Activated CD4-positive, alpha-beta T cell treated with anti-CD3 and anti-CD28 coated beads, Interleukin-2, Interleukin-4, amounts not matched to agents 100 ng/mL and 50 ng/mL, durations not matched to agents 16 hours and 8 hours (primary cell): ENCODE results near the gene ZNF593OS.

Experiments
- DNase-seq: peaks from one replicate; pipeline ENCODE4 v3.0.0-alpha.2; 2020; ENCODE audit warnings: low spot score

The ZNF593OS gene

DNA sequence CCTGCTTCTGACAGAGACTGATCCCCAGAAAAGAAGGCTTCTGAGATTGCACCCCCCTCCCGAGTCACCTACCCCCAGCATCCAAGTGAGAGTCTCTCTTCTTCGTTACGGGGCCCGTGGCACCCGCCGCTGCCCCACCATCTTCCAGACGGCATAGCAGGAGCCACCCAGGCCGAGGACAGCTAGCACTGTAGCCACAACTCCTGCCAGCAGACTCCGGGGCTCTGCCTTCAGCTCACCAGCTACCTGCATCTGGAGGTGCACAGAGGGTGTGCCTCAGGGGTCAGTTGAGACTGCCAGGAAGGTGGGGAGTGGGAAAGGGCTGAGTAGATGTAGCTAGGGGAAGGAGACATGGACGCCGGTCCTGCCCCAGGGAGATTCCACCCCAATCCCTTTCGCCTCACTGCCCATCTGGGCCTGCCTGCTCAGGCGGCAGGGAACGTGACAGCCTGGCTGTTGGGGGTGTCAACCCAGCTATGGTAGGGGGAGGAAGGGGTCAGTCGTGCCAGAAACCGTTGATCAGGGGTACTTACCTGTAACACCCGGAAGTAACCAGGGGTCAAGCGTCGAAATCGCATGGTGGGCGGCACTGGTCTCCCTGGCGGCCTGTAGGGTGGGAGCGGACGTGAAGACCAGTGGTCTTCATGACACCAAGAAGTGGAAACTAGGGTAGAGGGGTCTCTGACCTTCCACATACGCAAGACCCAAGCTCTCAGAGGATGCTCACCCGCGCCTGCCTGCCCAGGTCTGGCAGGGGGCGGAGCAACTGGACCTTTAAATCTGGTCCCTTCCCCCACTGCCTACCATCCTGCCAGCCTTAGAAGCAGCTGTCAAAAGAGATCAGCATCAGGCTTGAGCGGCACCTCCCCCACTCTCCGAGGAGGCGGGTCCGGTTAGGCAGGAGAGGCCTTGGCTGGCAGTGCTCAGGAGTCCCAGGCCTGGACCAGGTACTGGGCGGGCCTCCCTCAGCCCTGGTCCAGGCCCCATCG, at the start of gene ZNF593OS:
ZNF593OS (minus strand) TSS at position 749 of the 989 bp plus-strand sequence; CDS start at position 578, 171 bp downstream.
- DNase-seq = no peak

GRCh38 chr1:26221094-26221493, 49.5 kb upstream of the ZNF593OS start:
- DNase-seq = no peak

DNA sequence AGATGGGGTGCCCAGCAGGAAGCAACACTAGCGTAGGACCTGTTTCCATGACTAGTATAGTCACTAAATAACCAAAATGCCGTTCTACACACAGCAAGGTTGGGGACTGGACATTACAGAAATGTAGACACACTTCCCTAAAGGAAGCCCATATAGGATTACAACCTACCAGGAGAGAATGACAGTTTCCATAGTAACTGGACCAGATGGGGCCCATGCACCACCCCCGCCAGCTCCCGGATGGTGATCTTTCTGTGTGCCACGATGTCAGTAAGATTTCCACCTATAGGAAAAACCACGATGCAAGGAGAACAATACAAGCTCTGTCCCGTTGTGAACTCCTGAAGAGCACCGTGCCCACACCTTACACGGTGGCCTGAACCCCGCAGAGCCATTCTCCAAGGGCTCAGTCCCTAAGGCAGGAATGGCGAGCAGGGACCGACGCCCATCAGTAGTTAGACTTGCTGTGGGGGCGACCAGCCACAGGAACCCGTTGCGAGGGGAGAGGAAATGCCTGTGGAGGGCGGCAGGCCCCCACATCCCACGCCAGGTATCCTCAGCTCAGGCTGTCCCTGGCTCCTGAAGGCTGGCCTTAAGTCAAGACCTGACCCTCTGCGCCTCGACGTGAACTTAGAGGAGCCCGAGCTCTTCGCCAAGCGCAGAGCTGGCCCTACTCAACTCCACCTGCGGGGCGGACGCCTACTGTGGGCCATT, 48.7 kb upstream of the ZNF593OS start:
- no peak for DNase-seq

- no peak for DNase-seq
These were observed 47.4 kb upstream of the ZNF593OS start for GRCh38 chr1:26218906-26219494.

- no peak for DNase-seq
These were observed 43.6 kb upstream of the ZNF593OS start for GRCh38 chr1:26215246-26215645.

DNA sequence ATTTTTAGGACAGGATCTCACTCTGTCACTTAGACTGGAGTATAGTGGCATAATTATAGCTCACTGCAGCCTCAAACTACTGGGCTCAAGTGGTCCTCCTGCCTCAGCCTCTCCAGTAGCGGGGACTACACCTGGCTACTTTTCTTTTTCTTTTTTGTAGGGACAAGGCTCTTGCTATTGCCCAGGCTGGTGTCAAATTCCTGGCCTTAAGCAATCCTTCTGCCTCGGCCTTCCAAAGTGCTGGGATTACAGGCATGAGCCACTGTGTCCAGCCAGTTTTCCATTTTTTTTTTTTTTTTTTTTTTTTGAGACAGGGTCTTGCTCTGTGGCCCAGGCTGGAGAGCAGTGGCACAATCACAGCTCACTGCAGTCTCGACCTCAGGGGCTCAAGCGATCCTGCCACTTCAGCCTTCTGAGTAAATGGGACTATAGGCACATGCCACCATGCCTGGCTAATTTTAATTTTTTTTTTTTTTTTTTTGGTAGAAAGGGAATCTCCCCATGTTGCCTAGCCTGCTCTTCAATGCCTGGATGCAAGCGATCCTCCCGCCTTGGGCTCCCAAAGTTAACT, 41.8 kb upstream of the ZNF593OS start:
- DNase-seq = no peak

- no peak for DNase-seq
These were observed 41.1 kb upstream of the ZNF593OS start for GRCh38 chr1:26212726-26213125.

DNA sequence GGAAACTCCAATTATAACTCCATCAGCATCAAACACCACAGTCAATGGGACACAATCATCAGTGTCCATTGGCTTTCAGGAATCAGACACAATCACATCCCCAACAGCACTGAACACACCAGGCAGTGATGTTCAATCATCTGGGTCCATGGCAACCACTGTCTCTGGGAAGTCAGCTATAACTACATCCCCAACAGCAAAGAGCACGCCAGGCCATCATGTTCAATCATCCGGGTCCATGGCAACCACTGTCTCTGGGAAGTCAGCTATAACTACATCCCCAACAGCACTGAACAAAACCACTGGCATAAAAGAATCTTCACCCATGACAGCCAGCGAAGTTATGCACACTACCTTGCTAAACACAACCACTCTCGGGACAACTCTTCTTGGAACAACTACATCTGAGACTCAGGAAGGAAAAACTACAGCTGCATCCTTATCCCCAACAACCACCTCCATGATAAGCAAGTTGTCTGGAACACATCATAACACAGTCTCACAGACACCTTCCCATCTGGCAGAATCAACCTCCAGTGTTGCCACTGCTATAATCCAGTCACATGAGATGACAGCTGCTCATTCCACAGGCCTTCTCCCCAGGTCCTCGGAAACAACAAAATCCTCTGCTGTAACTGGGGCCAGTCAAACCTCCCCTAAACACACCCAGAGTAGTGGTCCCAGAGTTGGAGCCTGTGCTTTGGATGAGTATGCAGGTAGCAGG, 38.7 kb upstream of the ZNF593OS start:
- DNase-seq = no peak

DNA sequence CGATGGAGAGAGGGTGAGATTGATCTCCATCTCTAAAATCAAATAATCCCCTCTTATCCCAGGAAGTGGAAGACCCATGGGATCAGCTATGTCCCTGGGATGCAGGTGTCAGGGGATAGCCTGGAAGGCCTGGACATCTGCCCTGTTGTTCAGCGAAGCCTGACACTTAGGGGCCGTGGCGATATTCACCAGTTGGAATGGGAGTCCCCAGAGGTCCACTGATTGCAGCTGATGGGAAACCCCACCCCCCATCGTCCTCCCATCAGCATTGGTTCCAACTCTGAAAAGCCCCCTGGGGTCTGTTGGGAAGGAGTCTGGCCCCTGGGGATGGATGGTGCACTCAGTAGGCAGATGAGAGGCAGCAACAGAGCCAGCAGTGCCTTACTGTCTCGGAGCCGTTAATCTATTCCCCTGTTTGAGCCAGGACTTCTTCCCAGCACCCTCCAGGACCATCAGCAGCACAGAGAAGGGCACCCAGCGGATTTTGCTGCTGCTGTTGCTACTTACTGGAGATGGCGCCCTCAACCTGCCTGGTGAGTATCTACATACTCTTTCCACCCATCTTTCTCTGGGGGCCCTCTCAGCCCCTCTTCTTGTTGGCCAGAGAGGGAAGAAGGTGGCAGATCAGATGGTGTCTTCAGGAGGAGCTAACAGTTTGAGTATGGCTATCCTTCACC, 32.1 kb upstream of the ZNF593OS start:
- no peak for DNase-seq

- DNase-seq = no peak
These were observed 28.8 kb upstream of the ZNF593OS start for GRCh38 chr1:26200413-26200812.

DNA sequence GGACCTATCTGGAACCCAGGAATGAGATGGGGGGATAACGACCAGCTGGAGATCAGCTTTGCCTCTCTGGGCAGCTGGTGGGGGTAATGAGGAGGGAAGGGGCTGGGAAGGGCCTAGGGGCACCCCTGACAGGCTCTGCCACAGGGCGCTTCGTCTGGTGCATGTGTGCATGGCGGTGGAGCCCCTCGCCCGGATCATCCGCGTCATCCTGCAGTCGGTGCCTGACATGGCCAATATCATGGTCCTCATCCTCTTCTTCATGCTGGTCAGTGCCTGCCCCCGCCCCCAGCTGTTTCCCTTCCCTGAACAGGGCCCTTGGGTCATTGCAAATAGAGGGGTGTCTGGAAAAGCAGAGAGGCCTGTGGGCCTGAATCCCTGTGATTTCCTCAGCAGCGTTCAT, 26.2 kb upstream of the ZNF593OS start:
- DNase-seq = no peak

- DNase-seq = no peak
These were observed 25.7 kb upstream of the ZNF593OS start for GRCh38 chr1:26197301-26197700.

GRCh38 chr1:26195805-26196204, 24.2 kb upstream of the ZNF593OS start:
- DNase-seq = no peak

DNA sequence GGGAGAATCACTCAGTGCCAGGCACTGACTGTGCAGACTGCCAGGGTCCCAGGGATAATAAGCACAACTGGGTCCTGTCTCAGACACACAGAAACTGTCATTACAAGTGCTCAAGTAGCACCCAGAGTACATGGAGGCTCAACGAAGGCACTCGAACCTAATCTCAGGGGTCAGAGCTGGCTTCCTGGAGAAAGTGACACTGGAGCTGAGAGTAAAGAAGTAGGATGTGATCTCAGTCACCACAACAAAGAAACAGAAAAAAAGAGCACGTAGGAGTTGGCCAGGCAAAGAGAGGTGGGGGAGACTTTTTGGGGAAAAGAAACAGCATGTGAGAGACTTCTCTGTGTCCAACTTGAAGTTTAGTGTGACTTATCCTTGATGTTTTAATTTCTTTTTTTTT, 20.1 kb upstream of the ZNF593OS start:
- no peak for DNase-seq

GRCh38 chr1:26190373-26190987, 18.8 kb upstream of the ZNF593OS start, which contains the start of gene CATSPER4:
CATSPER4 (plus strand) TSS chr1:26190602; CDS start chr1:26190628, 26 bp downstream.
- no peak for DNase-seq

DNA sequence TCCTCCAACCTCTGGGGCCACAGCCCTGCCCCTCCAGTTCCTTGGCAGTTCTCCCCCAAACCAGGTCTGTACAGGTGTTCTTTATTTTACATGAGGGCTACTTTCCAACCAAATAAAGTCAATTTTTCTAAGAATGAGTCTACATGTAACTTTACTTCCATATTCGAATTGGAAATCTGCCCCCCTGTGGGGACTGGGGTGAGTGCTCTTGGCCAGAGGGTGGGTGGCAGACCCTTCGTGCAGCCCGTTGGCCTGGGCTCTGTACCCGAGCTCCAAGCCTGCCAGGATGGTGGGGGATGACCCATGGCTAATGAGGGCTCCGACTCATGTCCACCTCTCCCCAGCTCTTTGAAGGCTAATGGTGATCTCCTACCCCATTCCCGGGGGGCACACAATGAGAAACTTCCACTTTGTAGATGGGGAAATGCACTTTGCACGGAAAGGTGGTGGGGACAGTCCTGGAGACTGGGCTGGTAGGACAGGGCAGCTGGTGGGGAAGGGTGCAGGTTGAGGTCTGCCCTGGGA, 18.2 kb upstream of the ZNF593OS start:
- DNase-seq = no peak

DNA sequence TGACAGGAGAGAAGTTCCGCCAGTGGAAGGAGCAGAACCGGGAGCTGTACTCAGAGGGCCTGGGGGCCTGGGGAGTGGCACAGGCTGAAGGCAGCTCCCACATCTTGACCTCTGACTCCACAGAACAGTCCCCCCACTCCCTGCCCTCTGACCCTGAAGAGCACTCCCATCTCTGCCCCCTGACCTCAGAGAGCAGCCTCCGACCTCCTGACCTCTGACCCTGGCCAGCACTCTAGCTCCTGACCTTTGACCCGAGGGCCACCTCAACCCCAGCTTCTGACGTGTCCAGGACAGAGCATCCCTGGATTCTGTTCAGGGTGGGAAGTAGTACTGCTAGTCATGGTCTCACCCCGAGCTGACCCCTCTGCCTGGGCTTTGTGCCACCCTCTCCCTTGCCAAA, 17.7 kb upstream of the ZNF593OS start:
- DNase-seq = no peak

DNA sequence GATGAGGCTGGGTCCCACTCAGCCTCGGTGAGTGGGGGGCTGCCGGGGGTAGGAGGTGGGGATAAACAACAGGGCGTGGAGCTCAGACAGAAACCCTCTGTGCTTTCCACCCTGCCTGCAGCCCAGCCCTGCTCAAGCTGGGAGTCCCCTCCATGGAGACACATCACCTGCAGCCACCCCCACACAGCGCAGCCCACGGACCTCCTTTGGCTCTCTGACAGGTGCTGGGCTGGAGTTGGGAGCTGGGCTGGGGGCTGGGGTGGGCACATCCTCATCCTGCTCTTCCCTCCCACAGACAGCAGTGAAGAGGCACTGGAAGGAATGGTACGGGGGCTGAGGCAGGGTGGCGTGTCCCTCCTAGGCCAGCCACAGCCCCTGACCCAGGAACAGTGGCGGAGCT, 16.8 kb upstream of the ZNF593OS start:
- DNase-seq = no peak

GRCh38 chr1:26187882-26188281, 16.2 kb upstream of the ZNF593OS start:
- no peak for DNase-seq

GRCh38 chr1:26184883-26185282, 13.3 kb upstream of the ZNF593OS start:
- DNase-seq = no peak
